Endodermal cell (in vitro differentiated cells): Measurements from ENCODE around the gene DLGAP1. TPM values are rescaled to one million over a fixed set of nuclear protein-coding genes. Genes with fewer than 3 reads are reported as not detected.

Experiments used
- DNase-seq: peaks from one replicate; pipeline ENCODE4 v3.0.0-alpha.2; 2017
- H3K27ac ChIP-seq: 2 replicates; pipeline ENCODE4 v1.5.1; 2013; ENCODE audit warnings: mild to moderate bottlenecking, low read depth, low read length, moderate library complexity
- H3K27me3 ChIP-seq: 2 replicates; pipeline ENCODE4 v1.6.1; 2013; ENCODE audit warnings: mild to moderate bottlenecking, low read length, moderate library complexity; ENCODE audit not compliant: insufficient read depth, control insufficient read depth, poor library complexity, severe bottlenecking
- H3K36me3 ChIP-seq: 2 replicates; pipeline ENCODE4 v1.7.0; 2013; ENCODE audit warnings: mild to moderate bottlenecking, low read length, moderate library complexity; ENCODE audit not compliant: control insufficient read depth, insufficient read depth
- H3K4me1 ChIP-seq: one replicate; pipeline ENCODE4 v1.7.0; 2013; ENCODE audit warnings: low read length; ENCODE audit not compliant: control insufficient read depth, insufficient read depth
- H3K4me3 ChIP-seq: 2 replicates; pipeline ENCODE4 v1.5.1; 2013; ENCODE audit warnings: mild to moderate bottlenecking, low read length, moderate library complexity
- H3K9ac ChIP-seq: 2 replicates; pipeline ENCODE4 v1.6.1; 2013; ENCODE audit warnings: mild to moderate bottlenecking, low read length, moderate library complexity; ENCODE audit not compliant: poor library complexity, severe bottlenecking; ENCODE audit errors: extremely low read depth
- H3K9me3 ChIP-seq: 2 replicates; pipeline ENCODE4 v1.6.1; 2013; ENCODE audit warnings: mild to moderate bottlenecking, low read length, moderate library complexity; ENCODE audit not compliant: control insufficient read depth
- H3K27ac Mint-ChIP-seq: 2 replicates; pipeline ENCODE4 v1.8.0; 2020; ENCODE audit warnings: mixed read lengths
- H3K27me3 Mint-ChIP-seq: 2 replicates; pipeline ENCODE4 v1.8.0; 2021; ENCODE audit warnings: mild to moderate bottlenecking, mixed read lengths; ENCODE audit not compliant: insufficient read depth
- H3K36me3 Mint-ChIP-seq: 2 replicates; pipeline ENCODE4 v1.8.0; 2020; ENCODE audit warnings: low read depth, mixed read lengths
- H3K4me1 Mint-ChIP-seq: 2 replicates; pipeline ENCODE4 v1.8.0; 2020; ENCODE audit warnings: mixed read lengths
- H3K4me3 Mint-ChIP-seq: 2 replicates; pipeline ENCODE4 v1.8.0; 2020; ENCODE audit warnings: mild to moderate bottlenecking, moderate library complexity, mixed read lengths
- H3K9me3 Mint-ChIP-seq: 2 replicates; pipeline ENCODE4 v1.8.0; 2020; ENCODE audit warnings: mild to moderate bottlenecking, mixed read lengths
- CTCF ChIP-seq: fragments of 200-600 bp; sonication (generic); conservative IDR thresholded peaks from 2 replicates; pipeline ENCODE4 v1.5.0; 2021; ENCODE audit warnings: antibody characterized with exemption, mild to moderate bottlenecking
- WGBS, 2 experiments: methylation state at CpG; one replicate each; pipeline versions ENCODE4 v1.1.5 to v1.1.7; 2013; ENCODE audit warnings: missing lambda C conversion rate in 2 of 2, mixed read lengths in 1 of 2; ENCODE audit not compliant: insufficient coverage in 1 of 2, insufficient read length in 1 of 2; 5-methylcytosine and 5-hydroxymethylcytosine counted together
- total RNA-seq, 2 donors: library from RNA; stranded (reverse); fragmentation: NEBNext Ultra II Directional in 1 of 2; extraction: Animal tissue kit (Norgen Biotek cat#: 25700) in 1 of 2; gene quantifications; 2 replicates in 1 of 2; 3 replicates in 1 of 2; pipeline ENCODE4 v1.2.1, GENCODE V29; 2021

The DLGAP1 gene
- total RNA-seq, 2 donors from 2014 or later, result 11.5 to 21.5 TPM

- H3K4me3 ChIP-seq, result no peak overlapping the region
- no peaks in the 10 kb centered on the region for H3K4me1 ChIP-seq
- H3K4me1 Mint-ChIP-seq, result peaks cover 4% of the 10 kb centered on the region
- no peaks in the 10 kb centered on the region for H3K27me3 ChIP-seq
- no peak overlapping the region for H3K27ac ChIP-seq
- WGBS, 2 experiments, result 94 to 100% methylated on average over 7 to 8 of the region's 8 CpGs
- H3K36me3 ChIP-seq, result no peaks in the 10 kb centered on the region
- H3K9me3 Mint-ChIP-seq, result peaks cover 2% of the 10 kb centered on the region
- H3K4me3 Mint-ChIP-seq, result no peak overlapping the region
- no peaks in the 10 kb centered on the region for H3K27me3 Mint-ChIP-seq
- H3K27ac Mint-ChIP-seq, result no peak overlapping the region
- no peaks in the 10 kb centered on the region for H3K9me3 ChIP-seq
- no peak for TF ChIP-seq CTCF
- DNase-seq, result peak; percentile 37
- no peak overlapping the region for H3K9ac ChIP-seq
- H3K36me3 Mint-ChIP-seq, result peaks cover 1% of the 10 kb centered on the region
Measured at GRCh38 chr18:3675994-3676393, 779.1 kb downstream of the DLGAP1 start.

GRCh38 chr18:3675446-3675845, 779.7 kb downstream of the DLGAP1 start:
- Histone ChIP-seq H3K27me3 (no peaks in the 10 kb centered on the region), H3K9ac (no peak overlapping the region), H3K27ac (no peak overlapping the region), H3K4me3 (no peak overlapping the region), H3K36me3 (no peaks in the 10 kb centered on the region), H3K9me3 (no peaks in the 10 kb centered on the region), H3K4me1 (no peaks in the 10 kb centered on the region)
- peak; percentile 31 for DNase-seq
- H3K9me3 Mint-ChIP-seq, result peaks cover 2% of the 10 kb centered on the region
- H3K36me3 Mint-ChIP-seq, result peaks cover 1% of the 10 kb centered on the region
- peaks cover 6% of the 10 kb centered on the region for H3K4me1 Mint-ChIP-seq
- 94 to 100% methylated on average over 1 to 3 of the region's 3 CpGs for WGBS, 2 experiments
- no peak overlapping the region for H3K27ac Mint-ChIP-seq
- H3K27me3 Mint-ChIP-seq, result no peaks in the 10 kb centered on the region
- H3K4me3 Mint-ChIP-seq, result no peak overlapping the region
- no peak for TF ChIP-seq CTCF

- H3K4me3 Mint-ChIP-seq, result no peak overlapping the region
- peaks cover 13% of the 10 kb centered on the region for H3K4me1 Mint-ChIP-seq
- Histone ChIP-seq H3K4me3 (no peak overlapping the region), H3K36me3 (no peaks in the 10 kb centered on the region), H3K27me3 (no peaks in the 10 kb centered on the region), H3K9me3 (no peaks in the 10 kb centered on the region), H3K4me1 (no peaks in the 10 kb centered on the region), H3K27ac (no peak overlapping the region), H3K9ac (no peak overlapping the region)
- peak; percentile 35 for DNase-seq
- H3K9me3 Mint-ChIP-seq, result peaks cover 2% of the 10 kb centered on the region
- H3K27ac Mint-ChIP-seq, result no peak overlapping the region
- TF ChIP-seq CTCF, result no peak
- no peaks in the 10 kb centered on the region for H3K27me3 Mint-ChIP-seq
- 89 to 90% methylated on average over 2 of the region's 2 CpGs for WGBS, 2 experiments
- no peaks in the 10 kb centered on the region for H3K36me3 Mint-ChIP-seq
Measured at GRCh38 chr18:3671176-3671575, 783.9 kb downstream of the DLGAP1 start.
